ENCODE results near the gene MEGF8.

GRCh38 chr19:42355896-42356295 lies 30.5 kb downstream of the MEGF8 start:
- TF ChIP-seq EZH2 (IDR thresholded peaks at IDR 0.05; ENCODE audit: insufficient read depth, poor library complexity, severe bottlenecking) (no peak), EZH2phosphoT487 (IDR thresholded peaks at IDR 0.05; ENCODE audit: insufficient read depth, low read depth) (no peak)
